ENCODE measurements around the gene SLC25A30.
"Not testable (repeated sequence)": the region's sequence is repeated elsewhere in the genome, so short reads cannot be mapped to it uniquely, and the experiment has no call there.

Gene SLC25A30

DNA sequence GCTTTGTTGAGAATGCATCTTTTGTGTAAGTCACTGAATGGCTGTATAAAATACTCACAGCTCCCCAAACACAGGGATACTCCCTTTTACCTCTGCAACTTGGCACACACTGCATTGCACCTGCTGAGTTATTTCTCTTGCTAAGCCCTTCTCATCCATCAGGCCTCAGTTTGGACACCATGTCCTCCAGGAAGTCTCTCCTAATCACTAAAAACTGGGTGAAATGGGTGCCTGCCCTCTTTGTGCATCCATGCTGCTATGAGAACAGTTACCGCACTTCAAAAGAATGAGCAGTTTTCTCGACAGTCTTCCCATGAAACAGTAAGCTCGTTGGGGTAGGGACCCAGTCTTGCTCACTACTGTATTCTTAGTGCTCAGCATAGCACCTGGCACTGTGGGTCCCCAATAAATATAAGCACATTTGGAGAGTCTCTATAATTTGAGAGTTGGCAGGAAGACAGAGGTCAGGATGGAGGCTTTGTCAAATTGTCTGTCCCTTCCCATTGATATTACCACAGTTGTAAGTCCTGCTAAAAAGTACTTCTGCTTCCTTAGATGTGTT lies 4.6 kb upstream of the SLC25A30 start:
- H3K4me3 ChIP-seq (ENCODE audit: low read depth, low read length) = no peak overlapping the region
- H3K4me1 ChIP-seq (ENCODE audit: control insufficient read depth, insufficient read depth, low read length) = no peaks in the 10 kb centered on the region
- H3K9ac ChIP-seq (ENCODE audit: low read depth, low read length) = no peak overlapping the region
- no peaks in the 10 kb centered on the region for H3K9me3 ChIP-seq (ENCODE audit: control insufficient read depth, insufficient read depth, low read length)
- H3K36me3 ChIP-seq (ENCODE audit: control insufficient read depth, insufficient read depth, low read length) = no peaks in the 10 kb centered on the region
- H3K27me3 ChIP-seq (ENCODE audit: control insufficient read depth, insufficient read depth, low read length) = no peaks in the 10 kb centered on the region

- no peaks in the 10 kb centered on the region for H3K9me3 ChIP-seq (ENCODE audit: control insufficient read depth, insufficient read depth, low read length)
- no peaks in the 10 kb centered on the region for H3K4me1 ChIP-seq (ENCODE audit: control insufficient read depth, insufficient read depth, low read length)
- H3K36me3 ChIP-seq (ENCODE audit: control insufficient read depth, insufficient read depth, low read length) = no peaks in the 10 kb centered on the region
- H3K4me3 ChIP-seq (ENCODE audit: low read depth, low read length) = no peak overlapping the region
- no peak overlapping the region for H3K9ac ChIP-seq (ENCODE audit: low read depth, low read length)
- H3K27me3 ChIP-seq (ENCODE audit: control insufficient read depth, insufficient read depth, low read length) = peaks cover 10% of the 10 kb centered on the region
These were observed 1.8 kb upstream of the SLC25A30 start for GRCh38 chr13:45419945-45420344.

DNA sequence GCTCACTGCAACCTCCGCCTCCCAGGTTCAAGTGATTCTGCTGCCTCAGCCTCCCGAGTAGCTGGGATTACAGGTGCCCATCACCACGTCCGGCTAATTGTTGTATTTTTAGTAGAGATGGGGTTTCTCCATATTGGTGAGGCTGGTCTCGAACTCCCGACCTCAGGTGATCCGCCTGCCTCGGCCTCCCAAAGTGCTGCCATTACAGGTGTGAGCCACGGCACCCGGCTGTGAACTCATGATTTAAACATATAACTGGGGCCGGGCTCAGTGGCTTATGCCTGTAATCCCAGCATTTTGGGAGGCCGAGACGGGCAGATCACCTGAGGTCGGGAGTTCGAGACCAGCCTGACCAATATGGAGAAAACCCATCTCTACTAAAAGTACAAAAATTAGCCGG lies 1.2 kb upstream of the SLC25A30 start:
- not testable (repeated sequence) for H3K4me3 ChIP-seq (ENCODE audit: low read depth, low read length); H3K27me3 ChIP-seq (ENCODE audit: control insufficient read depth, insufficient read depth, low read length); H3K9me3 ChIP-seq (ENCODE audit: control insufficient read depth, insufficient read depth, low read length); H3K4me1 ChIP-seq (ENCODE audit: control insufficient read depth, insufficient read depth, low read length); H3K36me3 ChIP-seq (ENCODE audit: control insufficient read depth, insufficient read depth, low read length); H3K9ac ChIP-seq (ENCODE audit: low read depth, low read length)

GRCh38 chr13:45416516-45417128 lies 1.6 kb downstream of the SLC25A30 start:
- Histone ChIP-seq H3K4me1 (ENCODE audit: control insufficient read depth, insufficient read depth, low read length) (no peaks in the 10 kb centered on the region), H3K9ac (ENCODE audit: low read depth, low read length) (no peak overlapping the region), H3K4me3 (ENCODE audit: low read depth, low read length) (no peak overlapping the region), H3K9me3 (ENCODE audit: control insufficient read depth, insufficient read depth, low read length) (no peaks in the 10 kb centered on the region), H3K36me3 (ENCODE audit: control insufficient read depth, insufficient read depth, low read length) (no peaks in the 10 kb centered on the region), H3K27me3 (ENCODE audit: control insufficient read depth, insufficient read depth, low read length) (peaks cover 10% of the 10 kb centered on the region)

DNA sequence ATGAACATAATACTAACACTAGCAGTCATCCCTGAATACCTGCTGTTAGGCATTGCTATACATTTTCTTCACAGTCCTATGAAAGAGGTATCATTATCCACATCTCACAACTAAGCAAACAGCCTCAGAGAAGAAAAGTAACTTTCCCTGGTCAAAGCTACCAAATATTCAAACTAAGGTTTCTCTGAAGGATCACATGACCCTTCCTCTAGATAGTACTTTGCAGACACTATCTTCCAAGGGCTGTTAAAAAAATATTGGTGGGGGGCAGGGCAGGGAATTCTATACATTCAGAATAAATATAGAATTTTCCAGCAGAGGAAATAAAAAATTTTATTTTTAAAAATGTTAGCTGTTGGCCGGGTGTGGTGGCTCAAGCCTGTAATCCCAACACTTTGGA lies 3.1 kb downstream of the SLC25A30 start:
- Histone ChIP-seq H3K27me3 (ENCODE audit: control insufficient read depth, insufficient read depth, low read length) (peaks cover 10% of the 10 kb centered on the region), H3K4me1 (ENCODE audit: control insufficient read depth, insufficient read depth, low read length) (no peaks in the 10 kb centered on the region), H3K4me3 (ENCODE audit: low read depth, low read length) (no peak overlapping the region), H3K9me3 (ENCODE audit: control insufficient read depth, insufficient read depth, low read length) (no peaks in the 10 kb centered on the region), H3K36me3 (ENCODE audit: control insufficient read depth, insufficient read depth, low read length) (no peaks in the 10 kb centered on the region), H3K9ac (ENCODE audit: low read depth, low read length) (no peak overlapping the region)

DNA sequence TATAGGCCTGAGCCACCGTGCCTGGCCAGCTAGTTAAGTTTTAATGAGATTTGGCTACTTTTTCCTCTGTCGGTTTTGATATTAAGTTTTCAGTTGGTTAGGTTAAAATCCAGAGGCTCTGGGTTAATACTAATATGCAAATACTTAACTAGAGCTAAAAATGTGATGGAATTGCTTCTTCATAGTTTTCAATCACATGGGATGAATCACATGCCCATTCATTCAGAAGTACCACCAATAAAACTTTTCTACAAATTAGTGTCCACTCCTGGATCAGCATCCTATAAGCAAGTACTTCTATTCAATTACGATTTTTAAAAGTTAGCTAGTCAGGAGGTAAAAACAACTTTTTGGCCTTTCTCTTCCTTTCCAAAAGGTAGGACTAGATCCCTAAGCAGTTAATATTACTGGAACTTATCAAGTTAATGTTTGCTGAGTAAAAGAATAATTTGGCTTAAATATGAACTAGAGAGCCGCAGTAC lies 4.3 kb downstream of the SLC25A30 start:
- Histone ChIP-seq H3K4me3 (ENCODE audit: low read depth, low read length) (no peak overlapping the region), H3K9me3 (ENCODE audit: control insufficient read depth, insufficient read depth, low read length) (no peaks in the 10 kb centered on the region), H3K36me3 (ENCODE audit: control insufficient read depth, insufficient read depth, low read length) (no peaks in the 10 kb centered on the region), H3K4me1 (ENCODE audit: control insufficient read depth, insufficient read depth, low read length) (no peaks in the 10 kb centered on the region), H3K9ac (ENCODE audit: low read depth, low read length) (no peak overlapping the region), H3K27me3 (ENCODE audit: control insufficient read depth, insufficient read depth, low read length) (peaks cover 10% of the 10 kb centered on the region)

DNA sequence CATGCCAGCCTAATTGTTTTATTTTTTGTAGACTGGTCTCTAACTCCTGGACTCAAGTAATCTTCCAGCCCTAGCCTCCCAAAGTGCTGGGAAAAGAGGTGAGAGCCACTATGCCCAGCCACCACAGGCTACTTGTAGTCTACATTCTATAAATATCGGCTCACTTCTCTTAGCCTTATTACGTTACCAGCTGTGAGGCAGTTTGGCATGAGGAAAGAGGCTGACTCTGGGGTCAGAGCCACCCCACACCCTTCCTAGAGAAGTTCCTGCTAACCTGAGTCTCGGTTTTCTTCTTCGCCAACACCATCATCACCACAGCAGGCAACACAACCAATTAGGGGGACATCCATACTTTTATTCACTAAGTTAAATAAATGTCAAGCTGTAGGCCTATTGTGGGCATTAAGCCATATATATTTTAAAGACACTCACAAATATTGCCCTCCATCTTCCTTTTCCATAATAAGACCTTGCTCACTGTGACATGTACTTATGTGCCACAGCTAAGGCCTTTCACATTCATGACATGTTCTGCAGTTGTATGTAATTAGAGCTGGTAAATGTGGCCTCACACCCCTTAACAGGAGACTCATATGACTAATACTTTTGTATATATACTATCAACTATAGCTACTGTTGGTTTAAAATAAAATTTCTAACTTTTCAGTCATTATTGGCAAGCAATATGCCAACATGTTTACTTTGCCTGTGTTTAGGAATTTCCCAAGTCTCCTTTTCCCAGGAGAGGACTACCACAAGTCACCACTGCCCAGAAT lies 5.7 kb downstream of the SLC25A30 start:
- Histone ChIP-seq H3K36me3 (ENCODE audit: control insufficient read depth, insufficient read depth, low read length) (no peaks in the 10 kb centered on the region), H3K4me1 (ENCODE audit: control insufficient read depth, insufficient read depth, low read length) (no peaks in the 10 kb centered on the region), H3K27me3 (ENCODE audit: control insufficient read depth, insufficient read depth, low read length) (peaks cover 8% of the 10 kb centered on the region), H3K9me3 (ENCODE audit: control insufficient read depth, insufficient read depth, low read length) (no peaks in the 10 kb centered on the region), H3K9ac (ENCODE audit: low read depth, low read length) (no peak overlapping the region), H3K4me3 (ENCODE audit: low read depth, low read length) (no peak overlapping the region)

DNA sequence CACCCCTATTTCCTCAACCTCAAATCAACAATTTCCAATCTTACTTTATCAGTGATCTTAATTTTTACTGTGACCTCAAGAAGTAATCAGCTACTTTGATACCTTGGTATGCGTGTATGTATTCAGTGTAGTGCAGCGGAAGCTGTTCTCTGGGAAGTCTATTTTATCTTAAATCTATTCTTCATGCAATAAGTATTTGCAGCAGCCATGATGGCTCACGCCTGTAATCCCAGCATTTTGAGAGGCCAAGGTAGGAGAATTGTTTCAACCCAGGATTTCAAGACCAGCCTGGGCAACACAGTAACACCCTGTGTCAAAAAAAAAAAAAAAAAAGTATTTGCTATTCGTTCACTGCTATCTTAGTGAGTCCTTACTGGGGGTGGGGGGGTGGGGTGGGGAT lies 6.5 kb downstream of the SLC25A30 start:
- H3K36me3 ChIP-seq (ENCODE audit: control insufficient read depth, insufficient read depth, low read length) = no peaks in the 10 kb centered on the region
- no peak overlapping the region for H3K4me3 ChIP-seq (ENCODE audit: low read depth, low read length)
- H3K4me1 ChIP-seq (ENCODE audit: control insufficient read depth, insufficient read depth, low read length) = no peaks in the 10 kb centered on the region
- no peak overlapping the region for H3K9ac ChIP-seq (ENCODE audit: low read depth, low read length)
- H3K27me3 ChIP-seq (ENCODE audit: control insufficient read depth, insufficient read depth, low read length) = peaks cover 1% of the 10 kb centered on the region
- H3K9me3 ChIP-seq (ENCODE audit: control insufficient read depth, insufficient read depth, low read length) = no peaks in the 10 kb centered on the region

DNA sequence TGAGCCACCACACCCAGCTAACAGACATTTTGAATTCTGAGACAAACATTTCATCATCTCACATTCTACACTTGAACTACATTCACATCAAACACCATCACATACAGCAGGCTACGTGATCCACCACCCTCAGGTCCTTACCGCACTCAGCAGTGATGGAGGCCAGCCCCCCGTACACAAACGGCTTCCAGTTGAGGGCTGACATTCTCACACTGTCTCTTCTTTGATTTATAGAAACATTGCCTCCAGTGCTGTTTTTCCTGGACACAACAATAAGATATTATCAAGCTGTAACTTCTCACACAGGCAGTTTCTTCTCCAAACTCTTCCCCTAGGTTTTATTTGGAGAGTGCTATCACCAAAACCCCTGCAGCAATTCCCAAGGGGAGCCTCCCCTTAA lies 7.0 kb downstream of the SLC25A30 start:
- no peak overlapping the region for H3K9ac ChIP-seq (ENCODE audit: low read depth, low read length)
- no peaks in the 10 kb centered on the region for H3K27me3 ChIP-seq (ENCODE audit: control insufficient read depth, insufficient read depth, low read length)
- no peaks in the 10 kb centered on the region for H3K36me3 ChIP-seq (ENCODE audit: control insufficient read depth, insufficient read depth, low read length)
- H3K9me3 ChIP-seq (ENCODE audit: control insufficient read depth, insufficient read depth, low read length) = no peaks in the 10 kb centered on the region
- H3K4me1 ChIP-seq (ENCODE audit: control insufficient read depth, insufficient read depth, low read length) = no peaks in the 10 kb centered on the region
- H3K4me3 ChIP-seq (ENCODE audit: low read depth, low read length) = no peak overlapping the region

- Histone ChIP-seq H3K4me3 (ENCODE audit: low read depth, low read length) (no peak overlapping the region), H3K9ac (ENCODE audit: low read depth, low read length) (no peak overlapping the region), H3K9me3 (ENCODE audit: control insufficient read depth, insufficient read depth, low read length) (no peaks in the 10 kb centered on the region), H3K36me3 (ENCODE audit: control insufficient read depth, insufficient read depth, low read length) (no peaks in the 10 kb centered on the region), H3K27me3 (ENCODE audit: control insufficient read depth, insufficient read depth, low read length) (no peaks in the 10 kb centered on the region), H3K4me1 (ENCODE audit: control insufficient read depth, insufficient read depth, low read length) (no peaks in the 10 kb centered on the region)
These were observed 7.7 kb downstream of the SLC25A30 start for GRCh38 chr13:45410466-45410865.

DNA sequence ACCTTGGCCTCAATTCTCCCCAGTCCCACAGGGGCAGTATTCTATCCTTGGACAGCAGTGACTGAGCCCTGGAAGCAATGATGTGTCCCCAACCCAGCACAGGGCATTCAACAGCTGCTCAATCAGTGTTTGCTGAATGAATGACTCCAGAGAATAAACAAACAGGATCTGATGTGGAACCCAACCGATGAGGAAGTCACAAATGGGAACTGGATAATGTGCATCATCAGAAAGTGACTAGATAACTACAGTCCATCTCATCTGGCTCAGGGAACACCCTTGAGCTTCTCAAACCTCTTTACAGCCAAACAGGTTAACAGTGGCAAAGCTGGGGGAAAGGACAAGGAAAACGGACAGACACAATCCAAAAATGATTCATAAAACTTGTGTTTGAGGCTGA lies 8.2 kb downstream of the SLC25A30 start:
- Histone ChIP-seq H3K9me3 (ENCODE audit: control insufficient read depth, insufficient read depth, low read length) (no peaks in the 10 kb centered on the region), H3K36me3 (ENCODE audit: control insufficient read depth, insufficient read depth, low read length) (no peaks in the 10 kb centered on the region), H3K27me3 (ENCODE audit: control insufficient read depth, insufficient read depth, low read length) (no peaks in the 10 kb centered on the region), H3K4me1 (ENCODE audit: control insufficient read depth, insufficient read depth, low read length) (no peaks in the 10 kb centered on the region), H3K4me3 (ENCODE audit: low read depth, low read length) (no peak overlapping the region), H3K9ac (ENCODE audit: low read depth, low read length) (no peak overlapping the region)

DNA sequence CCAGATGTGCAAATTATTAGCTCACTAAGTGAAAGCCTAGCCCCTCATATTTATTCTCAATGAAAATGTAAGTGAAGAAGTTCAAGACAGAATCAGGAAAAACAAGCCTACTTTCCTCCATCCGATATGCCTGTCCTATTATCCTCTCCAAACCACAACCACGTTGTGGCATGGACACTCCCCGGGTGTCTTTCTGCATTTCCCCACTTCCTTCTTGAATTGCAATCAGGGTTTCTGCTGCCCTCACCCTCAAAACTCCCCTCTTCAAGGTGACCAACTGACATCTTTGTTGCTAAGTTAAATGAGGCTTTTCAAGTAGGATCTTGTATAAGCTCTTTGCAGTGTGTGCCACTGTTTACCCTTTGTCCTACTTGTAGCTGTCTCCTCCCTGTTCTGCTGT lies 11.8 kb downstream of the SLC25A30 start:
- Histone ChIP-seq H3K9ac (ENCODE audit: low read depth, low read length) (no peak overlapping the region), H3K4me1 (ENCODE audit: control insufficient read depth, insufficient read depth, low read length) (no peaks in the 10 kb centered on the region), H3K36me3 (ENCODE audit: control insufficient read depth, insufficient read depth, low read length) (no peaks in the 10 kb centered on the region), H3K4me3 (ENCODE audit: low read depth, low read length) (no peak overlapping the region), H3K9me3 (ENCODE audit: control insufficient read depth, insufficient read depth, low read length) (no peaks in the 10 kb centered on the region), H3K27me3 (ENCODE audit: control insufficient read depth, insufficient read depth, low read length) (no peaks in the 10 kb centered on the region)

Measured in iPS-15b (cell line).